ENCODE data around the gene FSHR. TPM values are rescaled to one million over a fixed set of nuclear protein-coding genes. Genes with fewer than 3 reads are reported as not detected.

Gene FSHR
- polyA plus RNA-seq, 1 donor (not counting 4 experiments of a cell fraction or from before 2014, with no cell fraction given): not detected

GRCh38 chr2:48940606-48941005 is 213.7 kb downstream of the FSHR start:
- TF ChIP-seq EZH2 (IDR thresholded peaks at IDR 0.05; ENCODE audit: low read length): no peak
- no peak for TF ChIP-seq CTCF (optimal IDR thresholded peaks at IDR 0.05 in 1 of 3, IDR thresholded peaks at IDR 0.05 in 1 of 3, conservative IDR thresholded peaks at IDR 0.05 in 1 of 3; ENCODE audit: extremely low read depth in 1 of 3, insufficient read depth in 2 of 3, low read length in 3 of 3)
- H3K9ac ChIP-seq (ENCODE audit: control insufficient read depth, extremely low read depth, insufficient read depth, low read length): no peak overlapping the region
- no peaks in the 10 kb centered on the region for H3K9me3 ChIP-seq (ENCODE audit: control insufficient read depth, low read depth, low read length)
- no peaks in the 10 kb centered on the region for H3K27me3 ChIP-seq (ENCODE audit: control insufficient read depth, extremely low read depth, insufficient read depth, low read length)
- no peaks in the 10 kb centered on the region for H4K20me1 ChIP-seq (ENCODE audit: control insufficient read depth, extremely low read depth, insufficient read depth, low read length)
- H3K4me1 ChIP-seq (ENCODE audit: control insufficient read depth, extremely low read depth, insufficient read depth, low read length): no peaks in the 10 kb centered on the region
- H3K79me2 ChIP-seq (ENCODE audit: control insufficient read depth, insufficient read depth, low read length): no peaks in the 10 kb centered on the region
- no peak overlapping the region for H2AFZ ChIP-seq (ENCODE audit: control insufficient read depth, low read length)
- H3K4me2 ChIP-seq (ENCODE audit: control insufficient read depth, extremely low read depth, insufficient read depth, low read depth, low read length): no peak overlapping the region
- FAIRE-seq (no peak), DNase-seq (ENCODE audit: low read depth, low spot score) (no peak)
- no peak overlapping the region for H3K27ac ChIP-seq (ENCODE audit: control insufficient read depth, insufficient read depth, low read length)
- no peak overlapping the region for H3K4me3 ChIP-seq (ENCODE audit: control insufficient read depth in 2 of 3, extremely low read depth in 1 of 3, insufficient read depth in 2 of 3, low read depth in 1 of 3, low read length in 3 of 3)
- H3K9me1 ChIP-seq (ENCODE audit: control insufficient read depth, extremely low read depth, insufficient read depth, low read length): no peaks in the 10 kb centered on the region
- dilution Hi-C loops (cut with MboI; ENCODE audit: extremely low pct_ligation_motif_present, low sequenced_read_pairs): no loop called here
- H3K36me3 ChIP-seq (ENCODE audit: control insufficient read depth in 2 of 2, extremely low read depth in 1 of 2, insufficient read depth in 2 of 2, low read length in 2 of 2): no peaks in the 10 kb centered on the region

GRCh38 chr2:48939232-48939631 is 215.1 kb downstream of the FSHR start:
- TF ChIP-seq CTCF (optimal IDR thresholded peaks at IDR 0.05 in 1 of 3, IDR thresholded peaks at IDR 0.05 in 1 of 3, conservative IDR thresholded peaks at IDR 0.05 in 1 of 3; ENCODE audit: extremely low read depth in 1 of 3, insufficient read depth in 2 of 3, low read length in 3 of 3): no peak
- TF ChIP-seq EZH2 (IDR thresholded peaks at IDR 0.05; ENCODE audit: low read length): no peak
- Histone ChIP-seq H3K79me2 (ENCODE audit: control insufficient read depth, insufficient read depth, low read length) (no peaks in the 10 kb centered on the region), H3K9ac (ENCODE audit: control insufficient read depth, extremely low read depth, insufficient read depth, low read length) (no peak overlapping the region), H4K20me1 (ENCODE audit: control insufficient read depth, extremely low read depth, insufficient read depth, low read length) (no peaks in the 10 kb centered on the region), H3K4me1 (ENCODE audit: control insufficient read depth, extremely low read depth, insufficient read depth, low read length) (no peaks in the 10 kb centered on the region), H3K4me2 (ENCODE audit: control insufficient read depth, extremely low read depth, insufficient read depth, low read depth, low read length) (no peak overlapping the region), H3K27me3 (ENCODE audit: control insufficient read depth, extremely low read depth, insufficient read depth, low read length) (no peaks in the 10 kb centered on the region), H3K4me3 (ENCODE audit: control insufficient read depth in 2 of 3, extremely low read depth in 1 of 3, insufficient read depth in 2 of 3, low read depth in 1 of 3, low read length in 3 of 3) (no peak overlapping the region), H2AFZ (ENCODE audit: control insufficient read depth, low read length) (no peak overlapping the region), H3K27ac (ENCODE audit: control insufficient read depth, insufficient read depth, low read length) (no peak overlapping the region), H3K36me3 (ENCODE audit: control insufficient read depth in 2 of 2, extremely low read depth in 1 of 2, insufficient read depth in 2 of 2, low read length in 2 of 2) (no peaks in the 10 kb centered on the region), H3K9me1 (ENCODE audit: control insufficient read depth, extremely low read depth, insufficient read depth, low read length) (no peaks in the 10 kb centered on the region), H3K9me3 (ENCODE audit: control insufficient read depth, low read depth, low read length) (no peaks in the 10 kb centered on the region)
- DNase-seq (ENCODE audit: low read depth, low spot score) (no peak), FAIRE-seq (no peak)
- dilution Hi-C loops (cut with MboI; ENCODE audit: extremely low pct_ligation_motif_present, low sequenced_read_pairs): no loop called here
